Transverse colon (tissue), 4 donors: Measurements from ENCODE around the gene GNAI3.

Experiments
- EP300 ChIP-seq: sonication (generic); formaldehyde crosslinking; IDR thresholded peaks from one replicate; pipeline ENCODE4 v1.6.1; 2017; ENCODE audit warnings: antibody characterized with exemption, low read depth
- POLR2A ChIP-seq: fragments of 450-650 bp; IDR thresholded peaks from one replicate; pipeline ENCODE4 v1.6.1; 2016; ENCODE audit warnings: antibody characterized with exemption, mild to moderate bottlenecking, moderate library complexity
- POLR2AphosphoS5 ChIP-seq, 3 donors: sonication (generic); formaldehyde crosslinking; IDR thresholded peaks; one replicate each; pipeline ENCODE4 v1.6.1; 2016; ENCODE audit warnings: antibody characterized with exemption in 3 of 3
- TF ChIP-seq, protein P1 (sequence below), 5 experiments: fragments of 200-600 bp in 3 of 5; fragments of 450-650 bp in 2 of 5; sonication (generic) in 3 of 5; IDR thresholded peaks; 1 replicate in 2 of 5; 2 replicates in 3 of 5; pipeline ENCODE4 v1.5.1; 2016 to 2017; ENCODE audit warnings: antibody characterized with exemption in 5 of 5, inconsistent platforms in 3 of 5, mild to moderate bottlenecking in 2 of 5, moderate library complexity in 1 of 5

DNA sequence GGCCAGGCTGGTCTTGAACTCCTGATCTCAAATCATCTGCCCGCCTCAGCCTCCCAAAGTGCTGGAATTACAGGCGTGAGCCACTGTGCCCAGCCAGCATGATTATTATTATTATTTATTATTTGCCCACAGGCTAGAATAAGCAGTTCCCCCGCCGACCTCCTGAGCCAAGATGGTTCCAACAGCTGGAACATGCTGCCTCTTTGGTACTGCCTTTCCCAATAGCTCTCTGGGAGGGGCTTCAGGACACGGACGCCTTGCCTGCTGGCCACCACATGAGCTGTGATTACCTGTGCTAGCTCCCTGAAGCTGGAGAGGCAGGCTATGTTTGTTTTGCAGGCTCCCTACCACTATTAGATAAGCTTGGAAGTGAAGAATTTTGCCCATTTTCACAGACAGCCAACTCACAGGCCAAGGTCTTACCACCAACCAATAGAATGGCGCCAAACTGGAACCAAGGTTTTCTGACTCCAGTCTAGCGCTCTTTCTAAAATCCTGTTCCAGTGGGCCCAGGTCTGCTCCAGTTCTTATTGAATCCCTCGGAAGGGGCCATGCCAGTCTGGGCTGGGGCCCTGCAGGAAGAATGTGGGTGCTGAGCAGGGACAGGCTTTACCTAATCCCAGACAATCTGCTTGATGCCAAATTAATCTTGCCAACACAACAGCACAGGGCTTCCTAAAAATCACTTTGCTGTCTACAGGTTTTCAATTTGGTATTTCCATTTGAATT, 10.8 kb upstream of the GNAI3 start:
- TF ChIP-seq, protein P1, sequence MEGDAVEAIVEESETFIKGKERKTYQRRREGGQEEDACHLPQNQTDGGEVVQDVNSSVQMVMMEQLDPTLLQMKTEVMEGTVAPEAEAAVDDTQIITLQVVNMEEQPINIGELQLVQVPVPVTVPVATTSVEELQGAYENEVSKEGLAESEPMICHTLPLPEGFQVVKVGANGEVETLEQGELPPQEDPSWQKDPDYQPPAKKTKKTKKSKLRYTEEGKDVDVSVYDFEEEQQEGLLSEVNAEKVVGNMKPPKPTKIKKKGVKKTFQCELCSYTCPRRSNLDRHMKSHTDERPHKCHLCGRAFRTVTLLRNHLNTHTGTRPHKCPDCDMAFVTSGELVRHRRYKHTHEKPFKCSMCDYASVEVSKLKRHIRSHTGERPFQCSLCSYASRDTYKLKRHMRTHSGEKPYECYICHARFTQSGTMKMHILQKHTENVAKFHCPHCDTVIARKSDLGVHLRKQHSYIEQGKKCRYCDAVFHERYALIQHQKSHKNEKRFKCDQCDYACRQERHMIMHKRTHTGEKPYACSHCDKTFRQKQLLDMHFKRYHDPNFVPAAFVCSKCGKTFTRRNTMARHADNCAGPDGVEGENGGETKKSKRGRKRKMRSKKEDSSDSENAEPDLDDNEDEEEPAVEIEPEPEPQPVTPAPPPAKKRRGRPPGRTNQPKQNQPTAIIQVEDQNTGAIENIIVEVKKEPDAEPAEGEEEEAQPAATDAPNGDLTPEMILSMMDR (IDR thresholded peaks at IDR 0.05) = no peak
- TF ChIP-seq EP300 (no peak), POLR2A (no peak), POLR2AphosphoS5 (IDR thresholded peaks at IDR 0.05) (no peak)
